22Rv1 (cell line): ENCODE measurements around the gene RNF181.

ENCODE experiments used
- ZFX ChIP-seq: fragments of 450-650 bp; IDR thresholded peaks from 2 replicates; pipeline ENCODE4 v1.6.1; 2017; ENCODE audit warnings: antibody characterized with exemption, borderline replicate concordance
- TF ChIP-seq, protein P1 (sequence below): fragments of 450-650 bp; IDR thresholded peaks from 2 replicates; pipeline ENCODE4 v1.5.1; 2017; ENCODE audit warnings: mild to moderate bottlenecking

DNA sequence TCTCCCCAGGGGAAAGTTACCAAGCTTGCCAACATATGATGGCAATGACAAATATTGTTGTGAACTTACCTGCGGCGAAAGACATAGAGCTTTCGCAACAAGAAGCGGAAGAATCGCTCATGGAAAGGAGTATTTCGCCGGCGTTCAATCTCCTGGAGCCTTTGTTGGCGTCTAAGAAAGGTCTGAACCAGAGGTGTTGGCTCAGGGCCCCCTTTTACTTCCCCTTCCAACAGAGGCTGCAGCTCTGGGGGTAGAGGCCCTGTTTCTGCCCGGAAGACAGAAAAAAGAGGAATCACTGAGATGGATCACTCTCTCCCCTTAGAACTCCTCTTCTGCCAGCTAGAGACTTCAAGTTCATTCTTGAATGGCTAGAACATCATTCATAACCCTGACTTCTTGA is 45.1 kb upstream of the RNF181 start:
- TF ChIP-seq, protein P1, sequence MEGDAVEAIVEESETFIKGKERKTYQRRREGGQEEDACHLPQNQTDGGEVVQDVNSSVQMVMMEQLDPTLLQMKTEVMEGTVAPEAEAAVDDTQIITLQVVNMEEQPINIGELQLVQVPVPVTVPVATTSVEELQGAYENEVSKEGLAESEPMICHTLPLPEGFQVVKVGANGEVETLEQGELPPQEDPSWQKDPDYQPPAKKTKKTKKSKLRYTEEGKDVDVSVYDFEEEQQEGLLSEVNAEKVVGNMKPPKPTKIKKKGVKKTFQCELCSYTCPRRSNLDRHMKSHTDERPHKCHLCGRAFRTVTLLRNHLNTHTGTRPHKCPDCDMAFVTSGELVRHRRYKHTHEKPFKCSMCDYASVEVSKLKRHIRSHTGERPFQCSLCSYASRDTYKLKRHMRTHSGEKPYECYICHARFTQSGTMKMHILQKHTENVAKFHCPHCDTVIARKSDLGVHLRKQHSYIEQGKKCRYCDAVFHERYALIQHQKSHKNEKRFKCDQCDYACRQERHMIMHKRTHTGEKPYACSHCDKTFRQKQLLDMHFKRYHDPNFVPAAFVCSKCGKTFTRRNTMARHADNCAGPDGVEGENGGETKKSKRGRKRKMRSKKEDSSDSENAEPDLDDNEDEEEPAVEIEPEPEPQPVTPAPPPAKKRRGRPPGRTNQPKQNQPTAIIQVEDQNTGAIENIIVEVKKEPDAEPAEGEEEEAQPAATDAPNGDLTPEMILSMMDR, result no peak
- no peak for TF ChIP-seq ZFX
